ENCODE data around the gene OGA.

Gene OGA

GRCh38 chr10:101843032-101844021, 25.1 kb upstream of the OGA start, which contains the start of gene KCNIP2:
TSS of gene KCNIP2 (minus strand) at chr10:101843800. CDS start at chr10:101843568, 232 bp downstream.
- H3K4me1 ChIP-seq (ENCODE audit: control insufficient read depth, insufficient read depth, low read length): peaks cover 5% of the 10 kb centered on the region
- no peaks in the 10 kb centered on the region for H3K27me3 ChIP-seq (ENCODE audit: control insufficient read depth, insufficient read depth, low read length)
- H3K4me3 ChIP-seq (ENCODE audit: low read length): peak within 1 kb of the TSS; percentile 11
- H3K27ac ChIP-seq (ENCODE audit: low read depth, low read length): no peak within 1 kb of the TSS
- no peak within 1 kb of the TSS for H3K9ac ChIP-seq (ENCODE audit: low read length)
- H3K36me3 ChIP-seq (ENCODE audit: control insufficient read depth, insufficient read depth, low read length): no peaks in the 10 kb centered on the region

- no peak overlapping the region for H3K27ac ChIP-seq (ENCODE audit: low read depth, low read length)
- H3K4me1 ChIP-seq (ENCODE audit: control insufficient read depth, insufficient read depth, low read length): peaks cover 5% of the 10 kb centered on the region
- no peaks in the 10 kb centered on the region for H3K36me3 ChIP-seq (ENCODE audit: control insufficient read depth, insufficient read depth, low read length)
- H3K27me3 ChIP-seq (ENCODE audit: control insufficient read depth, insufficient read depth, low read length): no peaks in the 10 kb centered on the region
- H3K9ac ChIP-seq (ENCODE audit: low read length): no peak overlapping the region
- H3K4me3 ChIP-seq (ENCODE audit: low read length): no peak overlapping the region
Measured at GRCh38 chr10:101841826-101842225, 23.6 kb upstream of the OGA start.

GRCh38 chr10:101840741-101841453, 22.7 kb upstream of the OGA start:
- H3K4me3 ChIP-seq (ENCODE audit: low read length): peak overlapping the region; percentile 51
- no peak overlapping the region for H3K9ac ChIP-seq (ENCODE audit: low read length)
- H3K4me1 ChIP-seq (ENCODE audit: control insufficient read depth, insufficient read depth, low read length): peaks cover 5% of the 10 kb centered on the region
- no peaks in the 10 kb centered on the region for H3K36me3 ChIP-seq (ENCODE audit: control insufficient read depth, insufficient read depth, low read length)
- H3K27me3 ChIP-seq (ENCODE audit: control insufficient read depth, insufficient read depth, low read length): no peaks in the 10 kb centered on the region
- H3K27ac ChIP-seq (ENCODE audit: low read depth, low read length): no peak overlapping the region

- Histone ChIP-seq H3K27me3 (ENCODE audit: control insufficient read depth, insufficient read depth, low read length) (no peaks in the 10 kb centered on the region), H3K36me3 (ENCODE audit: control insufficient read depth, insufficient read depth, low read length) (no peaks in the 10 kb centered on the region), H3K4me3 (ENCODE audit: low read length) (peak overlapping the region; percentile 51), H3K4me1 (ENCODE audit: control insufficient read depth, insufficient read depth, low read length) (peaks cover 5% of the 10 kb centered on the region), H3K27ac (ENCODE audit: low read depth, low read length) (no peak overlapping the region), H3K9ac (ENCODE audit: low read length) (no peak overlapping the region)
Measured at GRCh38 chr10:101840102-101840684, 21.9 kb upstream of the OGA start.

GRCh38 chr10:101839416-101840063, 21.3 kb upstream of the OGA start:
- H3K36me3 ChIP-seq (ENCODE audit: control insufficient read depth, insufficient read depth, low read length): no peaks in the 10 kb centered on the region
- H3K4me3 ChIP-seq (ENCODE audit: low read length): peak overlapping the region; percentile 22
- no peaks in the 10 kb centered on the region for H3K27me3 ChIP-seq (ENCODE audit: control insufficient read depth, insufficient read depth, low read length)
- H3K27ac ChIP-seq (ENCODE audit: low read depth, low read length): no peak overlapping the region
- H3K9ac ChIP-seq (ENCODE audit: low read length): no peak overlapping the region
- H3K4me1 ChIP-seq (ENCODE audit: control insufficient read depth, insufficient read depth, low read length): peaks cover 5% of the 10 kb centered on the region

- Histone ChIP-seq H3K27ac (ENCODE audit: low read depth, low read length) (no peak overlapping the region), H3K4me3 (ENCODE audit: low read length) (no peak overlapping the region), H3K36me3 (ENCODE audit: control insufficient read depth, insufficient read depth, low read length) (no peaks in the 10 kb centered on the region), H3K4me1 (ENCODE audit: control insufficient read depth, insufficient read depth, low read length) (peaks cover 5% of the 10 kb centered on the region), H3K27me3 (ENCODE audit: control insufficient read depth, insufficient read depth, low read length) (no peaks in the 10 kb centered on the region), H3K9ac (ENCODE audit: low read length) (no peak overlapping the region)
Measured at GRCh38 chr10:101839002-101839401, 20.8 kb upstream of the OGA start.

GRCh38 chr10:101838416-101838970, 20.2 kb upstream of the OGA start:
- Histone ChIP-seq H3K4me3 (ENCODE audit: low read length) (no peak overlapping the region), H3K36me3 (ENCODE audit: control insufficient read depth, insufficient read depth, low read length) (no peaks in the 10 kb centered on the region), H3K4me1 (ENCODE audit: control insufficient read depth, insufficient read depth, low read length) (peaks cover 5% of the 10 kb centered on the region), H3K9ac (ENCODE audit: low read length) (no peak overlapping the region), H3K27me3 (ENCODE audit: control insufficient read depth, insufficient read depth, low read length) (no peaks in the 10 kb centered on the region), H3K27ac (ENCODE audit: low read depth, low read length) (no peak overlapping the region)

- Histone ChIP-seq H3K36me3 (ENCODE audit: control insufficient read depth, insufficient read depth, low read length) (no peaks in the 10 kb centered on the region), H3K9ac (ENCODE audit: low read length) (no peak overlapping the region), H3K4me1 (ENCODE audit: control insufficient read depth, insufficient read depth, low read length) (peaks cover 5% of the 10 kb centered on the region), H3K27ac (ENCODE audit: low read depth, low read length) (no peak overlapping the region), H3K4me3 (ENCODE audit: low read length) (no peak overlapping the region), H3K27me3 (ENCODE audit: control insufficient read depth, insufficient read depth, low read length) (no peaks in the 10 kb centered on the region)
Measured at GRCh38 chr10:101837748-101838147, 19.5 kb upstream of the OGA start.

GRCh38 chr10:101835362-101835761, 17.1 kb upstream of the OGA start:
- H3K27ac ChIP-seq (ENCODE audit: low read depth, low read length): no peak overlapping the region
- no peaks in the 10 kb centered on the region for H3K27me3 ChIP-seq (ENCODE audit: control insufficient read depth, insufficient read depth, low read length)
- H3K4me3 ChIP-seq (ENCODE audit: low read length): no peak overlapping the region
- H3K36me3 ChIP-seq (ENCODE audit: control insufficient read depth, insufficient read depth, low read length): no peaks in the 10 kb centered on the region
- no peak overlapping the region for H3K9ac ChIP-seq (ENCODE audit: low read length)
- peaks cover 7% of the 10 kb centered on the region for H3K4me1 ChIP-seq (ENCODE audit: control insufficient read depth, insufficient read depth, low read length)

- Histone ChIP-seq H3K36me3 (ENCODE audit: control insufficient read depth, insufficient read depth, low read length) (no peaks in the 10 kb centered on the region), H3K27ac (ENCODE audit: low read depth, low read length) (no peak overlapping the region), H3K9ac (ENCODE audit: low read length) (no peak overlapping the region), H3K4me3 (ENCODE audit: low read length) (no peak overlapping the region), H3K4me1 (ENCODE audit: control insufficient read depth, insufficient read depth, low read length) (peaks cover 5% of the 10 kb centered on the region), H3K27me3 (ENCODE audit: control insufficient read depth, insufficient read depth, low read length) (no peaks in the 10 kb centered on the region)
Measured at GRCh38 chr10:101834341-101834740, 16.1 kb upstream of the OGA start.

GRCh38 chr10:101833466-101833865, 15.2 kb upstream of the OGA start:
- Histone ChIP-seq H3K27me3 (ENCODE audit: control insufficient read depth, insufficient read depth, low read length) (no peaks in the 10 kb centered on the region), H3K4me3 (ENCODE audit: low read length) (no peak overlapping the region), H3K4me1 (ENCODE audit: control insufficient read depth, insufficient read depth, low read length) (peaks cover 5% of the 10 kb centered on the region), H3K9ac (ENCODE audit: low read length) (no peak overlapping the region), H3K27ac (ENCODE audit: low read depth, low read length) (no peak overlapping the region), H3K36me3 (ENCODE audit: control insufficient read depth, insufficient read depth, low read length) (no peaks in the 10 kb centered on the region)

Data from rectal smooth muscle tissue (tissue), 1 donor.